Endothelial cell of umbilical vein (primary cell): ENCODE measurements around the gene GPR153. TPM values are rescaled to one million over a fixed set of nuclear protein-coding genes. Genes with fewer than 3 reads are reported as not detected.

ENCODE experiments used
- BruUV-seq: library from RNA; stranded (reverse); fragments of 400-500 nt; replicated peaks from 2 replicates; lab custom pipeline; 2021; lab: Mats Ljungman, UMichigan
- CTCF ChIA-PET: fragments of 300-600, 350-600 bp; sonication (Branson Sonifier 250); formaldehyde crosslinking; loops from one replicate; lab custom pipeline; 2021; ENCODE audit warnings: antibody characterized with exemption, inconsistent platforms; lab: Charles Lee
- POLR2A ChIA-PET: fragments of 300-600, 350-600 bp; sonication (Branson Sonifier 250); formaldehyde crosslinking; loops from one replicate; lab custom pipeline; 2021; ENCODE audit warnings: antibody characterized with exemption, inconsistent platforms; lab: Charles Lee
- DNase-seq: peaks from one replicate; pipeline ENCODE4 v3.0.0-alpha.2; 2011; ENCODE audit warnings: low read depth, low spot score
- FAIRE-seq: peaks from 2 replicates; lab custom pipeline; 2011; peaks lifted over from hg19 to GRCh38; lab: Jason Lieb, UNC
- H2AFZ ChIP-seq: 2 replicates; pipeline ENCODE4 v1.6.0; 2012; ENCODE audit warnings: low read depth, low read length, control low read depth, inconsistent platforms
- H3K27ac ChIP-seq: 2 replicates; pipeline ENCODE4 v1.5.1; 2011; ENCODE audit warnings: low read depth, mild to moderate bottlenecking, control low read depth, low read length, moderate library complexity; ENCODE audit not compliant: insufficient read depth
- H3K27me3 ChIP-seq, 2 experiments: 2 replicates each; pipeline versions ENCODE4 v1.6.0 to v1.6.1; 2011; ENCODE audit warnings: low read length in 2 of 2, mixed read lengths in 1 of 2; ENCODE audit not compliant: control insufficient read depth in 2 of 2, insufficient read depth in 2 of 2
- H3K36me3 ChIP-seq, 2 experiments: 2 replicates in 1 of 2; 3 replicates in 1 of 2; pipeline ENCODE4 v1.5.1; 2011; ENCODE audit warnings: low read length in 2 of 2, mild to moderate bottlenecking in 1 of 2, moderate library complexity in 1 of 2; ENCODE audit not compliant: control insufficient read depth in 2 of 2, insufficient read depth in 2 of 2; ENCODE audit errors: extremely low read depth in 1 of 2
- H3K4me1 ChIP-seq: 3 replicates; pipeline ENCODE4 v1.5.1; 2011; ENCODE audit warnings: mild to moderate bottlenecking, low read length; ENCODE audit not compliant: control insufficient read depth, insufficient read depth; ENCODE audit errors: extremely low read depth
- H3K4me2 ChIP-seq: 2 replicates; pipeline ENCODE4 v1.6.1; 2011; ENCODE audit warnings: low read length, control low read depth, mixed read lengths; ENCODE audit not compliant: insufficient read depth
- H3K4me3 ChIP-seq, 3 experiments: fragments of 200-600 bp in 1 of 3; sonication (generic), shearing (Covaris generic) in 1 of 3; replicated peaks in 1 of 3; 2 replicates each; pipeline ENCODE4 v1.5.1; 2011 to 2016; ENCODE audit warnings: control low read depth in 3 of 3, low read length in 3 of 3, mild to moderate bottlenecking in 2 of 3, inconsistent platforms in 1 of 3, low read depth in 1 of 3, moderate library complexity in 1 of 3; ENCODE audit not compliant: insufficient read depth in 1 of 3
- H3K79me2 ChIP-seq: 2 replicates; pipeline ENCODE4 v1.6.0; 2012; ENCODE audit warnings: low read length, inconsistent platforms; ENCODE audit not compliant: control insufficient read depth, insufficient read depth
- H3K9ac ChIP-seq: replicated peaks from 2 replicates; pipeline ENCODE3; 2011; ENCODE audit warnings: low read length, control low read depth; ENCODE audit not compliant: insufficient read depth; ENCODE audit errors: extremely low read depth
- H3K9me1 ChIP-seq: replicated peaks from 3 replicates; pipeline ENCODE4 v1.6.0; 2011; ENCODE audit warnings: mild to moderate bottlenecking, low read length; ENCODE audit not compliant: control insufficient read depth, insufficient read depth; ENCODE audit errors: extremely low read depth
- H3K9me3 ChIP-seq: replicated peaks from 2 replicates; pipeline ENCODE4 v1.5.1; 2012; ENCODE audit warnings: low read length, inconsistent platforms; ENCODE audit not compliant: control insufficient read depth, insufficient read depth
- H4K20me1 ChIP-seq: replicated peaks from 2 replicates; pipeline ENCODE3; 2011; ENCODE audit warnings: mild to moderate bottlenecking, low read length; ENCODE audit not compliant: control insufficient read depth, insufficient read depth; ENCODE audit errors: extremely low read depth
- CTCF ChIP-seq, 2 donors: IDR thresholded peaks; 1 replicate in 1 of 2; 2 replicates in 1 of 2; pipeline ENCODE4 v1.5.1; 2011; ENCODE audit warnings: low read length in 2 of 2, mild to moderate bottlenecking in 2 of 2, moderate library complexity in 2 of 2, control low read depth in 1 of 2, inconsistent platforms in 1 of 2, low read depth in 1 of 2; ENCODE audit not compliant: insufficient read depth in 1 of 2; ENCODE audit errors: extremely low read depth in 1 of 2
- EZH2 ChIP-seq: IDR thresholded peaks from 2 replicates; pipeline ENCODE4 v1.6.1; 2012; ENCODE audit warnings: borderline replicate concordance, low read depth, mild to moderate bottlenecking, moderate library complexity, low read length, inconsistent platforms; ENCODE audit not compliant: severe bottlenecking
- FOS ChIP-seq: IDR thresholded peaks from 2 replicates; pipeline ENCODE4 v1.6.1; 2011; ENCODE audit warnings: mild to moderate bottlenecking, low read length, moderate library complexity, borderline replicate concordance; ENCODE audit not compliant: insufficient read depth
- GATA2 ChIP-seq: IDR thresholded peaks from 2 replicates; pipeline ENCODE4 v1.7.0; 2011; ENCODE audit warnings: low read depth, mild to moderate bottlenecking, moderate library complexity, mixed read lengths, low read length; ENCODE audit not compliant: insufficient read length, insufficient read depth
- JUN ChIP-seq: IDR thresholded peaks from 2 replicates; pipeline ENCODE4 v1.6.1; 2011; ENCODE audit warnings: borderline replicate concordance, low read depth; ENCODE audit not compliant: insufficient read length, insufficient read depth
- MAX ChIP-seq: IDR thresholded peaks from 2 replicates; pipeline ENCODE4 v1.6.1; 2011; ENCODE audit not compliant: insufficient read depth, insufficient read length
- MYC ChIP-seq: IDR thresholded peaks from one replicate; pipeline ENCODE4 v1.6.1; 2011; ENCODE audit warnings: mild to moderate bottlenecking, low read depth, low read length
- POLR2A ChIP-seq: IDR thresholded peaks from 2 replicates; pipeline ENCODE4 v1.6.1; 2012; ENCODE audit warnings: low read depth, mild to moderate bottlenecking, control low read depth, low read length
- POLR2AphosphoS5 ChIP-seq: IDR thresholded peaks from 2 replicates; pipeline ENCODE4 v1.6.1; 2012; ENCODE audit warnings: low read depth, mild to moderate bottlenecking, control low read depth, low read length, moderate library complexity; ENCODE audit not compliant: insufficient read depth
- dilution Hi-C: fragments of 300-500 bp; cut with MboI; formaldehyde crosslinking; loops from one replicate; pipeline ENCODE4 v1.15.0; 2019; ENCODE audit warnings: low sequenced_read_pairs; ENCODE audit not compliant: extremely low pct_ligation_motif_present
- intact Hi-C: fragments of 100-400 bp; cut with micrococcal nuclease; formaldehyde crosslinking; loops from one replicate; pipeline ENCODE4 v1.10.0; 2022
- polyA plus RNA-seq, 4 experiments: library from polyadenylated mRNA; depleted of rRNA in 3 of 4; stranded (reverse) in 3 of 4; unstranded in 1 of 4; fragments of >200 nt; gene quantifications; 2 replicates each; pipeline versions ENCODE4 v1.2.1 to v1.2.3, GENCODE V29; 2011 to 2012; ENCODE audit warnings: missing spikeins in 1 of 4
- total RNA-seq: library from RNA; stranded (reverse); gene quantifications from 2 replicates; pipeline ENCODE4 v1.2.3, GENCODE V29; 2021

Gene GPR153
- total and polyA plus RNA-seq, 2 donors (not counting 3 experiments of a cell fraction or from before 2014, with no cell fraction given), result 3.1 to 3.9 TPM

- no peak overlapping the region for H3K27ac ChIP-seq
- TF ChIP-seq JUN (no peak), MAX (no peak), EZH2 (no peak), CTCF (IDR thresholded peaks at IDR 0.05; ENCODE audit: extremely low read depth in 1 of 2, insufficient read depth in 1 of 2, low read depth in 1 of 2, low read length in 2 of 2) (no peak), POLR2A (no peak)
- FAIRE-seq (no peak), DNase-seq (no peak)
- BruUV-seq, result no TSS peak
- no peaks in the 10 kb centered on the region for H3K79me2 ChIP-seq
- H3K9ac ChIP-seq, result no peak overlapping the region
- ChIA-PET CTCF (no interaction called here), POLR2A (no interaction called here)
- H4K20me1 ChIP-seq, result no peaks in the 10 kb centered on the region
- no peak overlapping the region for H2AFZ ChIP-seq
- no peaks in the 10 kb centered on the region for H3K36me3 ChIP-seq
- H3K4me1 ChIP-seq, result no peaks in the 10 kb centered on the region
- no peak overlapping the region for H3K4me2 ChIP-seq
- no peaks in the 10 kb centered on the region for H3K9me3 ChIP-seq
- intact Hi-C loops (no loop called here), dilution Hi-C loops (no loop called here)
- H3K27me3 ChIP-seq, result peaks cover 3 to 10% of the 10 kb centered on the region in 2 experiments
- no peaks in the 10 kb centered on the region for H3K9me1 ChIP-seq
- H3K4me3 ChIP-seq, result no peak overlapping the region
Measured at GRCh38 chr1:6253380-6253779, 7.5 kb downstream of the GPR153 start.

GRCh38 chr1:6252374-6252710, 8.6 kb downstream of the GPR153 start:
- Histone ChIP-seq H3K9me1 (no peaks in the 10 kb centered on the region), H3K9me3 (no peaks in the 10 kb centered on the region), H2AFZ (no peak overlapping the region), H3K9ac (no peak overlapping the region), H4K20me1 (no peaks in the 10 kb centered on the region), H3K27ac (no peak overlapping the region), H3K36me3 (no peaks in the 10 kb centered on the region), H3K4me1 (no peaks in the 10 kb centered on the region), H3K4me2 (no peak overlapping the region), H3K79me2 (no peaks in the 10 kb centered on the region), H3K27me3 (peaks cover 3 to 10% of the 10 kb centered on the region in 2 experiments), H3K4me3 (no peak overlapping the region)
- TF ChIP-seq EZH2, result no peak
- TF ChIP-seq MAX, result no peak
- TF ChIP-seq CTCF (IDR thresholded peaks at IDR 0.05; ENCODE audit: extremely low read depth in 1 of 2, insufficient read depth in 1 of 2, low read depth in 1 of 2, low read length in 2 of 2), result no peak
- TF ChIP-seq GATA2, result no peak
- no peak for TF ChIP-seq JUN
- no peak for TF ChIP-seq MYC
- no peak for TF ChIP-seq POLR2AphosphoS5
- no peak for TF ChIP-seq FOS
- no peak for TF ChIP-seq POLR2A
- intact Hi-C loops, result no loop called here
- DNase-seq (no peak), FAIRE-seq (no peak)
- CTCF ChIA-PET, result no interaction called here
- dilution Hi-C loops, result no loop called here
- POLR2A ChIA-PET, result no interaction called here
- no TSS peak for BruUV-seq
